Osteoblast (primary cell): ENCODE data around the gene ADCY1. TPM values are rescaled to one million over a fixed set of nuclear protein-coding genes. Genes with fewer than 3 reads are reported as not detected.
A peak's percentile ranks its signal among the peaks of the same experiment; 100 is the strongest.

ENCODE experiments used
- DNase-seq: peaks from one replicate; pipeline ENCODE4 v3.0.0; 2011; ENCODE audit warnings: low spot score, mixed read lengths; ENCODE audit not compliant: insufficient read length; ENCODE audit errors: missing footprints
- H2AFZ ChIP-seq: 2 replicates; pipeline ENCODE4 v1.6.0; 2011; ENCODE audit warnings: mild to moderate bottlenecking, low read length
- H3K27ac ChIP-seq: 2 replicates; pipeline ENCODE4 v1.5.1; 2011; ENCODE audit warnings: mild to moderate bottlenecking, low read depth, low read length, moderate library complexity
- H3K27me3 ChIP-seq: 2 replicates; pipeline ENCODE4 v1.6.0; 2012; ENCODE audit warnings: mild to moderate bottlenecking, control low read depth, inconsistent platforms, low read length, moderate library complexity; ENCODE audit not compliant: insufficient read depth
- H3K36me3 ChIP-seq: 2 replicates; pipeline ENCODE4 v1.5.1; 2011; ENCODE audit warnings: mild to moderate bottlenecking, low read length, control low read depth, moderate library complexity; ENCODE audit not compliant: insufficient read depth
- H3K4me1 ChIP-seq: 2 replicates; pipeline ENCODE4 v1.5.1; 2011; ENCODE audit warnings: mild to moderate bottlenecking, low read length, control low read depth, moderate library complexity; ENCODE audit not compliant: insufficient read depth
- H3K4me2 ChIP-seq: 2 replicates; pipeline ENCODE4 v1.6.0; 2011; ENCODE audit warnings: mild to moderate bottlenecking, low read length; ENCODE audit not compliant: insufficient read depth
- H3K4me3 ChIP-seq: fragments of 200-600 bp; sonication (generic); 3 replicates; pipeline ENCODE4 v1.5.1; 2012; ENCODE audit warnings: mild to moderate bottlenecking, low read length, inconsistent platforms; ENCODE audit not compliant: insufficient read depth
- H3K79me2 ChIP-seq: 2 replicates; pipeline ENCODE4 v1.6.0; 2012; ENCODE audit warnings: mild to moderate bottlenecking, low read length, control low read depth, inconsistent platforms; ENCODE audit not compliant: insufficient read depth
- H3K9me3 ChIP-seq: 2 replicates; pipeline ENCODE4 v1.5.1; 2011; ENCODE audit warnings: low read depth, low read length, control low read depth
- H4K20me1 ChIP-seq: 2 replicates; pipeline ENCODE4 v1.6.0; 2012; ENCODE audit warnings: mild to moderate bottlenecking, low read length, control low read depth; ENCODE audit not compliant: insufficient read depth
- CTCF ChIP-seq: IDR thresholded peaks from 2 replicates; pipeline ENCODE4 v1.5.1; 2011; ENCODE audit warnings: mild to moderate bottlenecking, low read depth, low read length, moderate library complexity; ENCODE audit errors: extremely low read depth
- total RNA-seq: library from RNA; depleted of rRNA; stranded (reverse); fragments of >200 nt; gene quantifications from 2 replicates; pipeline ENCODE4 v1.2.3, GENCODE V29; 2012

ADCY1 gene
- total RNA-seq, 1 donor, result 1.1 TPM

GRCh38 chr7:45569290-45569685 lies 4.9 kb upstream of the ADCY1 start:
- H3K27me3 ChIP-seq, result peaks cover 39% of the 10 kb centered on the region
- no peaks in the 10 kb centered on the region for H3K36me3 ChIP-seq
- no peaks in the 10 kb centered on the region for H3K9me3 ChIP-seq
- no peaks in the 10 kb centered on the region for H3K4me1 ChIP-seq
- no peak overlapping the region for H3K27ac ChIP-seq
- no peaks in the 10 kb centered on the region for H4K20me1 ChIP-seq
- H3K79me2 ChIP-seq, result no peaks in the 10 kb centered on the region
- TF ChIP-seq CTCF, result no peak
- H3K4me3 ChIP-seq, result no peak overlapping the region
- H3K4me2 ChIP-seq, result no peak overlapping the region
- no peak overlapping the region for H2AFZ ChIP-seq
- no peak for DNase-seq

DNA sequence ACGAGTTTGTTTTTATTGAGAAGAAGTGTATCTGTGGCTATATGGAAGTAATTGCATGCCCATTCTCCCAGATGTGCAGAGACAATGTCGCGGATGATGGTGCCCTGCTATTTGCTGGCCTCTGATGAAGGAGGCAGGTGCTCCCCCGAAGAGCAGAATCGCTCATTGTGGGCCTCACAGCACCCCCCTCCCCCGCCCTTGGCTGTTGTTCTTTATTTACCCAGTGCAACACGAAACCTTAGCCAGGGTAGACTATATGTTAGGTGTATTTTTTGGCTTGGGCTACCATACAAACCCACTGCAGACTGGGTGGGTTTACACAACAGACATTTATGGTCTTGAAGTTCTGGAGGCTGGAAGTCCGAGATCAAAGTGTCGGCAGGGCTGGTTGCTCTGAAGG lies 3.4 kb upstream of the ADCY1 start:
- Histone ChIP-seq H3K27ac (no peak overlapping the region), H3K36me3 (no peaks in the 10 kb centered on the region), H3K4me3 (no peak overlapping the region), H2AFZ (no peak overlapping the region), H3K4me2 (no peak overlapping the region), H3K79me2 (no peaks in the 10 kb centered on the region), H3K4me1 (no peaks in the 10 kb centered on the region), H3K9me3 (no peaks in the 10 kb centered on the region), H3K27me3 (peaks cover 36% of the 10 kb centered on the region), H4K20me1 (no peaks in the 10 kb centered on the region)
- TF ChIP-seq CTCF, result no peak
- DNase-seq, result peak; percentile 68

DNA sequence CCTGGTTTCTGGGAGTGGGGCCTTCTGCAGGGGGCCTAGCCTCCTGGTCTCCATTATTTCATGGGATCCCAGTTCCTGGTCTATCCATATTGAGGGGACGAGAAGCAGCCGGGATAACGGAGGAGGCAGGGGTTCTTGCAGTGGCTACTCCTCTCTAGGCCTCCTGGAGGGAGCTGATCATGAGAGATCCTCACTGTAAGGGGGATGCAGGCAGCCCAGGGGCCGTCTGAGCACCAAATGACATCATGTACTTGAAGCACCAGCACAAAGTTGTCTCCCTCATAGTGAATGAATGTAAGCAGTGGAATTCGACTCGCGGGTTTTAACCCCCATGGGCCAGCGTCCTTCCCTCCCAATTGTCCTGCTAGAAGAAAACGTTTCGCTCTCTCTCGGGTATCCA lies 964 bp upstream of the ADCY1 start:
- H3K27me3 ChIP-seq, result peaks cover 53% of the 10 kb centered on the region

GRCh38 chr7:45574416-45574668 lies 174 bp downstream of the ADCY1 start:
- Histone ChIP-seq H3K4me3 (no peak overlapping the region), H3K27ac (no peak overlapping the region), H4K20me1 (no peaks in the 10 kb centered on the region), H3K9me3 (no peaks in the 10 kb centered on the region), H2AFZ (no peak overlapping the region), H3K27me3 (peaks cover 53% of the 10 kb centered on the region), H3K36me3 (no peaks in the 10 kb centered on the region), H3K4me1 (no peaks in the 10 kb centered on the region), H3K4me2 (no peak overlapping the region), H3K79me2 (no peaks in the 10 kb centered on the region)
- no peak for TF ChIP-seq CTCF
- no peak for DNase-seq

More for the DNA sequence above, 964 bp upstream of the ADCY1 start:
- DNase-seq, result peak; percentile 88
- H3K9me3 ChIP-seq, result no peaks in the 10 kb centered on the region
- no peaks in the 10 kb centered on the region for H4K20me1 ChIP-seq
- no peak overlapping the region for H2AFZ ChIP-seq
- no peaks in the 10 kb centered on the region for H3K36me3 ChIP-seq
- TF ChIP-seq CTCF, result no peak
- no peak overlapping the region for H3K4me2 ChIP-seq
- H3K4me3 ChIP-seq, result no peak overlapping the region
- H3K79me2 ChIP-seq, result no peaks in the 10 kb centered on the region
- no peaks in the 10 kb centered on the region for H3K4me1 ChIP-seq
- H3K27ac ChIP-seq, result no peak overlapping the region
